ENCODE measurements around the gene TAF12. TPM values are rescaled to one million over a fixed set of nuclear protein-coding genes. Genes with fewer than 3 reads are reported as not detected.
"Not testable (repeated sequence)": the region's sequence is repeated elsewhere in the genome, so short reads cannot be mapped to it uniquely, and the experiment has no call there.

Gene TAF12
- total RNA-seq, 1 experiment from 2014 or later = 72.3 TPM

DNA sequence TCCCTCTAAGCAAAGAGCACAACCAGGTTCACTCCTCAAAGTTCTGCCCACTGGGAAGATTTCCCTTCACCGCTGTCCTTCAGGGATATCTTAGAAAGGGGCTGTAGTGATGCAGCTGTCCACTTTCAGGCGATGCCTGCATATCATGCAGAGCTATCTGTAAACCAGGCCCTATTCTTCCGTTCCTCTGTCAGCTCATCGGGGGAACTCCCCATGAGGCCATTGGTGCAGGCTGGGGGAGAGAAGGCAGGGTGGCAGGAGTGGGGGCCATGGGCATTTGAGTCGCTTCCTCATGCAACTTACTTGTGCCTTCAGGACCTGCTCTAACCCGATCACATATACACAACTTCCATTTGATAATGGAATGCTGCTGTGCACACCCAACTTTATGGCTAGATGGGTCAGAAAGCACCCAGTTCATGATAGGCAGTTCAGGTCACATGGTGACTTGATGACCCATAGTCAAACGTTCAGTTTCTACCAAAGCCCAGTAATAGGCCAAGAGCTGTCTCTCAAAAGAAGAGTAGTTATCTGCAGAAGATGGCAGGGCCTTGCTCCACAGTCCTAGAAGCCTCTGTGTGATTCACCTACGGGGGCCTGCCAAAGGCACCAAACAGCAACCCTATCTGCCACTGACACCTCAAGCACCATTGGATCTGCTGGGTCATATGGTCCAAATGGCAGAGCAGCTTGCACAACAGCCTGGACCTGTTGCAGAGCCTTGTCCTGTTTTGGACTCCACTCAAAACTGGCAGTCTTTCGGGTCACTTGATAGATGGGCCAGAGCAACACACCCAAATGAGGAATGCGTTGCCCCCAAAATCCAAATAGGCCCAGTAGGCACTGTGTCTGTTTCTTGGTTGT is 12.8 kb upstream of the TAF12 start:
- not testable (repeated sequence) for H3K4me3 ChIP-seq (ENCODE audit: insufficient read depth, low read depth, low read length); DNase-seq

DNA sequence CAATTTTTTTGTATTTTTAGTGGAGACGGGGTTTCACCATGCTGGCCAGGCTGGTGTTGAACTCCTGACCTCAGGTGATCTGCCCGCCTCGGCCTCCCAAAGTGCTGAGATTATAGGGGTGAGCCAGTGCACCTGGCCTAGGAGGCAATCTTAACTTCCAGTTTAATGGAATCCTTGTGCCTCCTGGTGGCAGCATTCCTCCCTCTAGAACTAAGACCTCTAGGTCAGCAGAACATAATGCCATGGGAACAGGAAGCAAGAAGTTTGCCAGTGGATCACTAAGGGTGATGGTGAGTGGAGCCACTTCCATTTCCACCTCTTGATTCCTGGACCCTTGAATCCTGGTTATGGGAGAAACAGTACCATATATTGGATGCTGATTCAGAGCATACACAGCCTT is 11.0 kb upstream of the TAF12 start:
- not testable (repeated sequence) for DNase-seq; H3K4me3 ChIP-seq (ENCODE audit: insufficient read depth, low read depth, low read length); H3K27me3 ChIP-seq (ENCODE audit: control insufficient read depth, insufficient read depth, low read length); H3K36me3 ChIP-seq (replicated peaks; ENCODE audit: control insufficient read depth, insufficient read depth, low read length)

More for the DNA sequence above, 12.8 kb upstream of the TAF12 start:
- H3K27me3 ChIP-seq (ENCODE audit: control insufficient read depth, insufficient read depth, low read length); H3K36me3 ChIP-seq (replicated peaks; ENCODE audit: control insufficient read depth, insufficient read depth, low read length): not testable (repeated sequence)

DNA sequence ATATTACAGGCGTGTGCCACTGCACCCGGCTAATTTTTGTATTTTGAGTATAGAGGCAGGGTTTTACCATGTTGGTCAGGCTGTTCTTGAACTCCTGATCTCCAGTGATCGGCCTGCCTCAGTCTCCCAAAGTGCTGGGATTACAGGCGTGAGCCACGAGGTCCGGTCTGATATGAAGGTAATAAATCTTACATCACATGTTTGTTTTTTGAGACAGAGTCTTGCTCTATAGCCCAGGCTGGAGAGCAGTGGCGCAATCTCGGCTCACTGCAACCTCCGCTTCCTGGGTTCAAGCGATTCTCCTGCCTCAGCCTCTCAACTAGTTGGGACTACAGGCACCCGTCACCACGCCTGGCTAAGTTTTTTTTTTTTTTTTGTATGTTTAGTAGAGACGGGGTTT is 10.2 kb upstream of the TAF12 start:
- not testable (repeated sequence) for H3K27me3 ChIP-seq (ENCODE audit: control insufficient read depth, insufficient read depth, low read length); DNase-seq; H3K4me3 ChIP-seq (ENCODE audit: insufficient read depth, low read depth, low read length); H3K36me3 ChIP-seq (replicated peaks; ENCODE audit: control insufficient read depth, insufficient read depth, low read length)

DNA sequence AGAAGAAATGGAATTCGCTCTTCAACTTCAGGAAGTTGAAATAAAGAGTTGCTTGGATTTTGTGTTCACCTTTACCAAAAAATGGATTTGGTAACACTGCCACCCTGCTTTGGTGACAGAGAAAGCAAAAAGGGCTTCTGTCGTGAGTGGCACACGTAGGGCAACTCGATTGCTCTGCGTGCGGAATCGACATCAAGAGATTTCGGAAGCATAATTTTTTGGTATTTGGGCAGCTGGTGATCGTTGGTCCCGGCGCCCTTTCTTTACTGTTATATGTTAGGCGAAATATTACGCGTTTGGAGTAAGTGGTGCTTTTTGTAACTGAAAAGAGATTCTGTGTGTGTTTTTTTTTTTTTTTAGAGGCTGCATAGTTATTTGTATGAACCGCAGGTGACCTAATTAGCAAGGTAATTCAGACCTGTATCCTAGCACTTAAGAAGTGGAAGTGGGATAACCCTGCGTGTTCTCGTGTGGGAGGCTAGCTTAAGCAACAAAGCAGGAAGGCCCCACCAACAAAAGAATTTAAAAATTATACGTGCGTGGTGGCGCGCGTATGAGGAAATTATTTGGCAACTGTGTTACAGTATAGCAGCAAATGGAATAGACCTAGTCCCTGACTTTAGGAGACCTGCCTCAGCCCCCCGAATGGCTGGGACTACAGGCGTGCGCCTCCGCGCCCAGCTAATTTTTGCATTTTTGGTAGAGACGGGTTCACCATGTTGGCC is 5.8 kb upstream of the TAF12 start, which contains the start of gene RNU11:
RNU11 (plus strand) TSS at position 127 of the 725 bp plus-strand sequence.
- Histone ChIP-seq H3K27me3 (ENCODE audit: control insufficient read depth, insufficient read depth, low read length) (no peaks in the 10 kb centered on the region), H3K4me3 (ENCODE audit: insufficient read depth, low read depth, low read length) (peak within 1 kb of the TSS; percentile 50), H3K36me3 (replicated peaks; ENCODE audit: control insufficient read depth, insufficient read depth, low read length) (no peaks in the 10 kb centered on the region)
- peak; percentile 79 for DNase-seq

DNA sequence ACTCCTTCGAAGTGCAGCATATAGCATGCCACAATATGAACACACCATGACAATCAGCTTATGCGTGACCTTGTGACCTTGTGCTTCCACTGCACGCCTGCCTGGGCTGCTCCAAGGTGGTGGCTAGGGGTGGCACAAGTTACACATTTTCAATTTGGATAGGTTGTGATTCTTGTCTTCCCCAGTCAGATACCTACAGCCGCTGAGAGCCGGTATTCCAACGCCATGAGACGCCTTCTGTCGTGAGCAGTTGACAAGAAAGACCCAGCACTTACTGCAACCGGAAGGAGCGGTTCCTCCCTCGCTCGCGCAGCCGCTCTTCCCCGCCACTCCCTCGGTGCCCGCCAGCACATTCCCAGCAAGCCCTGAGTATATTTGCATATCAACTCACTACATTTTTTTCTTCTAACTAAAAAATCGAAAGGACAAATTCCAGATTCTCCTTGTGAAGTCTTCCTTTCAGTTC is 5.2 kb upstream of the TAF12 start:
- Histone ChIP-seq H3K27me3 (ENCODE audit: control insufficient read depth, insufficient read depth, low read length) (no peaks in the 10 kb centered on the region), H3K4me3 (ENCODE audit: insufficient read depth, low read depth, low read length) (peak overlapping the region; percentile 50), H3K36me3 (replicated peaks; ENCODE audit: control insufficient read depth, insufficient read depth, low read length) (no peaks in the 10 kb centered on the region)
- DNase-seq = peak; percentile 92

DNA sequence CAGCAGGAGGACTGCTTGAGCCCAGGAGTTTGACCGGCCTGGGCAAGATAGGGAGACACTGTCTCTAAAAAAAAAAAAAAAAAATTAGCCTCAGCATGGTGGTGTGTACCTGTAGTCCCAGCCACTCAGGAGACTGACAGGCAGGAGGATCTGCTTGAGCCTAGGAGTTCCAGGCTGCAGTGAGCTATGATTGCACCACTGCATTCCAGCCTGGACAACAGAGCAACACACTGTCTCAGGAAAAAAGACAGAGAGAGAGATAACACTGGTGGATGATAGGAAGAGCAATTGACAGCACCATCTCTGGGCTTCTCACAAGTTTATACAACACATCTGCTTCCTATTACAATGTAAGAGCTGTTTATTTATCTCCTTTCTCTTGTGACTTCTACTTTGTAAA is 3.2 kb upstream of the TAF12 start:
- Histone ChIP-seq H3K36me3 (replicated peaks; ENCODE audit: control insufficient read depth, insufficient read depth, low read length) (no peaks in the 10 kb centered on the region), H3K27me3 (ENCODE audit: control insufficient read depth, insufficient read depth, low read length) (no peaks in the 10 kb centered on the region), H3K4me3 (ENCODE audit: insufficient read depth, low read depth, low read length) (no peak overlapping the region)
- DNase-seq = no peak

DNA sequence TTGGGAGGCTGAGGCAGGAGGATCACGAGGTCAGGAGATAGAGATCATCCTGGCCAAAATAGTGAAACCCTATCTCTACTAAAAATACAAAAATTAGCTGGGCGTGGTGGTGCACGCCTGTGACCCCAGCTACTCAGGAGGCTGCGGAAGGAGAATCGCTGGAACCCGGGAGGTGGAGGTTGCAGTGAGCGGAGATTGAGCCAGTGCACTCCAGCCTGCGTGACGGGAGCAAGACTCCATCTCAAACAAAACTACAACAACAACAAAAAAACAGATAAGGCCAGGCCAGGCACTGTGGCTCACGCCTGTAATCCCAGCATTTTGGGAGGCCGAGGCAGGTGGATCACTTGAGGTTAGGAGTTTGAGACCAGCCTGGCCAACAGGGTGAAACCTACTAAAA is 2.5 kb upstream of the TAF12 start:
- H3K27me3 ChIP-seq (ENCODE audit: control insufficient read depth, insufficient read depth, low read length); DNase-seq; H3K36me3 ChIP-seq (replicated peaks; ENCODE audit: control insufficient read depth, insufficient read depth, low read length); H3K4me3 ChIP-seq (ENCODE audit: insufficient read depth, low read depth, low read length): not testable (repeated sequence)

DNA sequence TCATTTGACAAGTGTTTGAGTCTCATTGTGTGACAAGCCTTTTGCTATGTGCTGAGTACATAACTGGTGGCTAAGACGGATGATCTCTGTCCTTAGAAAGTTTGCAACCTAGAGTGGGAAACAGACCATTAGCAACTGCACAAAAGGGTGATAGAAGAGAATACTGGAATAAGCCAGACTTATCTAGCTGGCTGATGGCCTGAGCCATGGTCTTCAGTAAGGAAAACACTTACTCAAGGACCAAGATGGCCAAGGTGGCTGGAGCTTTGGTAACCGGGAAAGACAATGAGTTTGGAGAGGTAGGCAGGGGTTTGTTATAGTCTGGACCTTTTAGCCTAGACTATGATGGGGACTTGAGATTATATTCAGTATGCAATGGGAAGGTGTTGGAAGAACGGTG is 1.6 kb upstream of the TAF12 start:
- DNase-seq = no peak
- H3K27me3 ChIP-seq (ENCODE audit: control insufficient read depth, insufficient read depth, low read length) = no peaks in the 10 kb centered on the region
- no peaks in the 10 kb centered on the region for H3K36me3 ChIP-seq (replicated peaks; ENCODE audit: control insufficient read depth, insufficient read depth, low read length)
- no peak overlapping the region for H3K4me3 ChIP-seq (ENCODE audit: insufficient read depth, low read depth, low read length)

DNA sequence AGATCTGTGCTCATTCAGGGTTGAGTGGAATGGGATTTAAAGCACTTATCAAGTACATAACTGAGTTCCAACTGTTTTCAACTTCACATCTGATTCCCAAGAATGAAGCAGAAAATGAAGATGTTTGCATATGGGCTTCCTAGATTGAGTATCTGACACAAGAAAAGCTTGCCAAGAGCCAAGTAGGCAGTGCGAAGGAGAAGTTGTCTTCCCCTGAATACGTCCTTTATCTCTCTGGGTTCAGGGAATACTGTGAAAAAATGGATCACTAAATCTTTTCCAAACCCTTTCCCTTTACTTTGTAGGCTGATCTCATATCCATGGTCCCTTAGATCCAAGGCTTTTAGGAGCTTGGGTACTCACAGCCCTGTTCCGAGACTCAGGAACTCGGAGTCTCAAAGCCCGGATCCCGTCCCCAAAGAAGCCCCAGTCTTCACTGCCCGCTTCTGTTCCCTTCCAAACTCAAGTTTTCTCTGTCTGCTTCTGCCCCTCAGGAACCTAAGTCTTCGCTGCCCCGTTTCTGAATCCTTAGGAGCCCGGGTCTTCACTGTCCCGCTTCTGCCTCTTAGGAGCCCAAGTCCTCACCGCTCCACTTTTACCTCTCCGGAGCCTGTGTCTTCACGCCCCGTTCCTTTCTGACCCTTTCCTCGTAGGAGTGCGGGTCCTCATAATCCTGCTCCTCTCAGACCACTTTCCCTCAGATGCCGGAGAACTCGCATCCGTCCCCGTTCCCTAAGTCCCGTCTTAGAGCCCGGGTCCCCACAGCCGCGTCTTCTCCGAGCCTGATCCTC is 616 bp downstream of the TAF12 start:
- Histone ChIP-seq H3K27me3 (ENCODE audit: control insufficient read depth, insufficient read depth, low read length) (no peaks in the 10 kb centered on the region), H3K4me3 (ENCODE audit: insufficient read depth, low read depth, low read length) (peak overlapping the region; percentile 77), H3K36me3 (replicated peaks; ENCODE audit: control insufficient read depth, insufficient read depth, low read length) (no peaks in the 10 kb centered on the region)
- no peak for DNase-seq

DNA sequence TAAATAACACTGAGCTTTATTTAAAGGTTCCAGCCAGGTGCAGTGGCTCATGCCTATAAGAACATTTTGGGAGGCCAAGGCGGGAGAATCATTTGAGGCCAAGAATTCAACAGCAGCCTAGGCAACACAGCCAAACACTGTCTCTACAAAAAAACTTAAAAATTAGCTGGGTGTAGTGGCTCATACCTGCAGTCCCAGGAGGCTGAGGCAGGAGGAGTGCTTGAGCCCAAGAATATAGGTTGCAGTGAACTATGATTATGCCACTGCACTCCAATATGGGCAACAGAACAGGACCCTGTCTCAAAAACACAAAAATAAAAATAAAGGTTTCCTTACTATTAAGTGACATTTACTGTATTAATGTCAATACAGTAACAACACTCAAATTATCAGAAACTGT is 2.1 kb downstream of the TAF12 start:
- Histone ChIP-seq H3K27me3 (ENCODE audit: control insufficient read depth, insufficient read depth, low read length) (no peaks in the 10 kb centered on the region), H3K4me3 (ENCODE audit: insufficient read depth, low read depth, low read length) (no peak overlapping the region), H3K36me3 (replicated peaks; ENCODE audit: control insufficient read depth, insufficient read depth, low read length) (no peaks in the 10 kb centered on the region)
- no peak for DNase-seq

DNA sequence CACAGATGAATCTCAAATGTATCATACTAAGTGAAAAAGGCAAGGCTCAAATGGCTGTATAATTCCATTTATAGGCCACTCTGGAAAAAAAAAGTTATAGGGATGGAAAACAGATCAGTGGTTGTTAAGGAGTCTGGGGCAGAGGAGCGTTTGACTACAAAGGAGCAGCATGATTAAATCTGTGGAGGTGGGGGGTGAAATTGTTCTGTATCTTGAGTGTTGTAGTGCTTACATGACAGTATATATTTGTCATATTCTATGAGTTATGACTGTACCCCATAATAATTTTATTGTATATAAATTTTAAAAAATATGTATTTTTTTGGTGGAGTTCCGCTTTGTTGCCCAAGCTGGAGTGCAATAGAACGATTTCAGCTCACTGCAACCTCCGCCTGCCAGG is 10.3 kb downstream of the TAF12 start:
- DNase-seq = no peak
- no peaks in the 10 kb centered on the region for H3K27me3 ChIP-seq (ENCODE audit: control insufficient read depth, insufficient read depth, low read length)

DNA sequence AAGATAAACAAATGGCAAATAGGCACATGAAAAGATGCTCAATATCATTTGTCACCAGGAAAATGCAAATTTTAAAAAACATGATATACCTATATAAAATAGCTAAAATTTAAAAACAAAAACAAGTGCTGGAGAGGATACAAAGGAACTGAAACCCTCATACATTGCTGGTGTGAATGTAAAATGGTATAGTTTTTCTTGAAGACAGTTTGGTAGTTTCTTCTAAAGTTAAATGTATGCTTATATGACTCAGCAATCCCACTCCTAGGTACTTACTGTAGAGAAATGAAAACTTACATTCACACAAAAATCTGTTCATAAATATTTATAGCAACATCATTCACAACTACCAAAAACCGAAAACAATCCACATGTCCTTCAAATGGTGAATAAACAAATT is 11.2 kb downstream of the TAF12 start:
- Histone ChIP-seq H3K36me3 (replicated peaks; ENCODE audit: control insufficient read depth, insufficient read depth, low read length) (no peaks in the 10 kb centered on the region), H3K27me3 (ENCODE audit: control insufficient read depth, insufficient read depth, low read length) (no peaks in the 10 kb centered on the region), H3K4me3 (ENCODE audit: insufficient read depth, low read depth, low read length) (no peak overlapping the region)
- DNase-seq = no peak

More for the DNA sequence above, 10.3 kb downstream of the TAF12 start:
- Histone ChIP-seq H3K36me3 (replicated peaks; ENCODE audit: control insufficient read depth, insufficient read depth, low read length) (no peaks in the 10 kb centered on the region), H3K4me3 (ENCODE audit: insufficient read depth, low read depth, low read length) (no peak overlapping the region)

DNA sequence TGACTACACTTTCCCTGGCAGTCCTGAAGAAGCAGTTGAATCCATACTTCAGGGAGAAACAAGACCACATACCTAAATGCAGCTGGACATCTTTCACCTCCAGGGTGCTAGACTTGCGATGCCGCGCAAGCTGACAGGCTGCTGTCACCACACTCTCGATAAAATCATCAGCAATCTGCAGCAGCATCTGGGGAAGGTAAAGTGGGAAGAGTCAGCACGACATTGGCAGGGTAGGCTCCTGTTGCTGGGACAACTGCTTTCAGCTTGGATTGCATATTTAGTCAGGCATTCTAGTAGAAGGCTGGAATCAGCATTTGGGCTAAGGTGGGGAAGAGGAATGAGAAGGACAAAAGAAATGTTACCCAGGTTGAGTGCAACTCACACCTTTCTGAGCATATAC is 29.7 kb downstream of the TAF12 start:
- Histone ChIP-seq H3K27me3 (ENCODE audit: control insufficient read depth, insufficient read depth, low read length) (no peaks in the 10 kb centered on the region), H3K4me3 (ENCODE audit: insufficient read depth, low read depth, low read length) (no peak overlapping the region), H3K36me3 (replicated peaks; ENCODE audit: control insufficient read depth, insufficient read depth, low read length) (peaks cover 17% of the 10 kb centered on the region)
- no peak for DNase-seq

DNA sequence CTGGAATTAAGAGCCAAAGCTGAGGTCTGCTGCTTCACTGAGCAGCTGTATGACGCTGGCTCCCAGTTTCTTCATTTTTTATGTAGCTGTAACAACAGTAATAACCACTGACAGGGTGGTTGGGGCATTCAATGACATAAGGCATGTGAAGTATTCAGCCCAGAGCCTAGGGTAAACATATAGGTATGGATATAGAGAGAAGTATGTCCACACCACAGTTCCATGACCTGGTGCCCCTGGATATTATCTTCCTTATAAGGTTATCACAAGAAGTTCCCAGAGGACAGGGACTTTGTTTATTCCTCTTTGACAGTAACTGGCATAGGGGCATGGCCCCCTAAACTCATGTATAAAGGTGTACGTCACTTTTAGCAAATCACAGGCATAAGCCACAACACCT is 36.1 kb downstream of the TAF12 start:
- no peak overlapping the region for H3K4me3 ChIP-seq (ENCODE audit: insufficient read depth, low read depth, low read length)
- no peak for DNase-seq
- H3K36me3 ChIP-seq (replicated peaks; ENCODE audit: control insufficient read depth, insufficient read depth, low read length) = peaks cover 13% of the 10 kb centered on the region
- no peaks in the 10 kb centered on the region for H3K27me3 ChIP-seq (ENCODE audit: control insufficient read depth, insufficient read depth, low read length)

Measured in H7 (cell line).